Stomach (tissue), 9 donors: ENCODE measurements around the gene TIMM21. TPM values are rescaled to one million over a fixed set of nuclear protein-coding genes. Genes with fewer than 3 reads are reported as not detected.

Experiments
- DNase-seq, 2 donors: peaks; one replicate each; pipeline versions ENCODE4 v3.0.0 to v3.0.0-alpha.2; 2013 to 2019
- H3K27ac ChIP-seq, 5 donors: fragments of 200-600 bp in 4 of 5; sonication (generic) in 4 of 5; one replicate each; pipeline ENCODE4 v1.5.1; 2013 to 2019; ENCODE audit warnings: mild to moderate bottlenecking in 1 of 5, moderate library complexity in 1 of 5
- H3K27me3 ChIP-seq, 3 donors: fragments of 200-600 bp; sonication (generic); one replicate each; pipeline ENCODE4 v1.5.1; 2017 to 2019; ENCODE audit warnings: mixed run types in 1 of 3
- H3K36me3 ChIP-seq, 4 donors: fragments of 200-600 bp; sonication (generic); 1 replicate in 3 of 4; 2 replicates in 1 of 4; pipeline ENCODE4 v1.5.1; 2016 to 2019
- H3K4me1 ChIP-seq, 4 donors: fragments of 200-600 bp; sonication (generic); one replicate each; pipeline ENCODE4 v1.5.1; 2016 to 2019
- H3K4me3 ChIP-seq, 4 donors: fragments of 200-600 bp; sonication (generic) in 3 of 4; one replicate each; pipeline ENCODE4 v1.5.1; 2016 to 2019; ENCODE audit warnings: mild to moderate bottlenecking in 1 of 4
- H3K9me3 ChIP-seq, 4 donors: fragments of 200-600 bp; sonication (generic); one replicate each; pipeline ENCODE4 v1.5.1; 2016 to 2019
- CTCF ChIP-seq, 7 experiments: fragments of 450-650 bp in 4 of 7; fragments of 200-600 bp in 3 of 7; sonication (generic) in 3 of 7; IDR thresholded peaks; one replicate each; pipeline ENCODE4 v1.5.1; 2016 to 2019; ENCODE audit warnings: antibody characterized with exemption in 7 of 7, control low read depth in 2 of 7, mild to moderate bottlenecking in 1 of 7
- EP300 ChIP-seq: sonication (generic); formaldehyde crosslinking; IDR thresholded peaks from one replicate; pipeline ENCODE4 v1.6.1; 2017; ENCODE audit warnings: antibody characterized with exemption
- POLR2A ChIP-seq, 4 donors: fragments of 450-650 bp; IDR thresholded peaks; one replicate each; pipeline ENCODE4 v1.6.1; 2016; ENCODE audit warnings: antibody characterized with exemption in 4 of 4, control low read depth in 2 of 4, mild to moderate bottlenecking in 1 of 4, moderate library complexity in 1 of 4
- POLR2AphosphoS5 ChIP-seq, 3 donors: sonication (generic); formaldehyde crosslinking; IDR thresholded peaks; one replicate each; pipeline ENCODE4 v1.6.1; 2016; ENCODE audit warnings: antibody characterized with exemption in 3 of 3
- WGBS, 5 donors: extraction: QIAGEN DNeasy Blood & Tissue Kit in 3 of 5; methylation state at CpG; one replicate each; pipeline versions ENCODE4 v1.1.5 to v1.1.7; 2013 to 2018; 5-methylcytosine and 5-hydroxymethylcytosine counted together
- intact Hi-C: fragments of 100-400 bp; cut with DNase I; formaldehyde crosslinking; loops from one replicate; pipeline ENCODE4 v1.15.1; 2023; ENCODE audit warnings: low total_unique reads
- polyA plus RNA-seq, 3 donors: library from polyadenylated mRNA; stranded (reverse); fragments of 200-250 nt; gene quantifications; one replicate each; pipeline ENCODE4 v1.2.3, GENCODE V29; 2013
- total RNA-seq, 5 donors: library from RNA; depleted of rRNA; stranded (reverse); fragments of >200 nt; gene quantifications; one replicate each; pipeline versions ENCODE4 v1.1.0 to v1.2.3, GENCODE V29; 2014 to 2016
- donor health status: healthy with polysubstance abuse.
- donor health status: Bipolar disorder and iron deficiency.
- donor health status: healthy.

Gene TIMM21
- total and polyA plus RNA-seq, 8 donors = 5.8 to 99.1 (median 13.8) TPM; not detected in 1

- TF ChIP-seq POLR2A (IDR thresholded peaks at IDR 0.05) = no peak
- Histone ChIP-seq H3K27ac (no peak overlapping the region), H3K27me3 (no peaks in the 10 kb centered on the region), H3K36me3 (no peaks in the 10 kb centered on the region), H3K9me3 (peaks cover 0 to 17% (median 4%) of the 10 kb centered on the region in 4 donors), H3K4me3 (no peak overlapping the region), H3K4me1 (peaks cover 0 to 5% (median 0%) of the 10 kb centered on the region in 4 donors)
- intact Hi-C loops = no loop called here
- DNase-seq = no peak
These were observed 34.6 kb upstream of the TIMM21 start for GRCh38 chr18:74113711-74114110.

- Histone ChIP-seq H3K9me3 (peaks cover 0 to 13% (median 3%) of the 10 kb centered on the region in 4 donors), H3K27me3 (no peaks in the 10 kb centered on the region), H3K27ac (no peak overlapping the region), H3K4me1 (peaks cover 0 to 5% (median 0%) of the 10 kb centered on the region in 4 donors), H3K36me3 (no peaks in the 10 kb centered on the region), H3K4me3 (no peak overlapping the region)
- intact Hi-C loops = no loop called here
- TF ChIP-seq POLR2A (IDR thresholded peaks at IDR 0.05) = no peak
- no peak for TF ChIP-seq EP300
- TF ChIP-seq POLR2AphosphoS5 (IDR thresholded peaks at IDR 0.05) = no peak
- TF ChIP-seq CTCF (IDR thresholded peaks at IDR 0.05) = no peak
- WGBS, 5 donors = 30 to 71% (median 54%) methylated on average over 1 of the region's 1 CpG
- DNase-seq = no peak
These were observed 34.2 kb upstream of the TIMM21 start for GRCh38 chr18:74114116-74114515.

- Histone ChIP-seq H3K4me1 (peaks cover 0 to 5% (median 0%) of the 10 kb centered on the region in 4 donors), H3K9me3 (peaks cover 0 to 13% (median 3%) of the 10 kb centered on the region in 4 donors), H3K4me3 (no peak overlapping the region), H3K27ac (no peak overlapping the region), H3K27me3 (peaks cover 0 to 5% (median 0%) of the 10 kb centered on the region in 3 donors), H3K36me3 (no peaks in the 10 kb centered on the region)
- WGBS, 5 donors = 56 to 83% (median 70%) methylated on average over 4 of the region's 4 CpGs
- intact Hi-C loops = no loop called here
- TF ChIP-seq POLR2AphosphoS5 (IDR thresholded peaks at IDR 0.05) (no peak), CTCF (IDR thresholded peaks at IDR 0.05) (no peak), EP300 (no peak), POLR2A (IDR thresholded peaks at IDR 0.05) (no peak)
- DNase-seq = no peak
These were observed 33.3 kb upstream of the TIMM21 start for GRCh38 chr18:74115046-74115445.

- intact Hi-C loops = no loop called here
- peak in 1 of 2 donors; percentile 59 for DNase-seq
These were observed 31.4 kb upstream of the TIMM21 start for GRCh38 chr18:74116633-74117554.

More at GRCh38 chr18:74116633-74117554, 31.4 kb upstream of the TIMM21 start:
- Histone ChIP-seq H3K9me3 (peaks cover 0 to 12% (median 3%) of the 10 kb centered on the region in 4 donors), H3K27ac (no peak overlapping the region), H3K4me3 (no peak overlapping the region), H3K4me1 (peaks cover 0 to 5% (median 0%) of the 10 kb centered on the region in 4 donors), H3K27me3 (peaks cover 0 to 5% (median 0%) of the 10 kb centered on the region in 3 donors), H3K36me3 (no peaks in the 10 kb centered on the region)
- WGBS, 5 donors = 25 to 33% (median 30%) methylated on average over 9 of the region's 9 CpGs
- TF ChIP-seq POLR2AphosphoS5 (IDR thresholded peaks at IDR 0.05) = no peak
- TF ChIP-seq CTCF (IDR thresholded peaks at IDR 0.05) = peak in 4 of 7 experiments; percentile 18 to 46 (median 35)
